GM18867 (cell line): ENCODE measurements around the gene SUMO2.

Experiments used
- ATAC-seq: cut with Tn5 transposase; IDR thresholded peaks from one replicate; pipeline ENCODE4 v1.9.1; 2021; ENCODE audit warnings: mild to moderate bottlenecking, moderate library complexity; ENCODE audit not compliant: unreplicated experiment

The SUMO2 gene

DNA sequence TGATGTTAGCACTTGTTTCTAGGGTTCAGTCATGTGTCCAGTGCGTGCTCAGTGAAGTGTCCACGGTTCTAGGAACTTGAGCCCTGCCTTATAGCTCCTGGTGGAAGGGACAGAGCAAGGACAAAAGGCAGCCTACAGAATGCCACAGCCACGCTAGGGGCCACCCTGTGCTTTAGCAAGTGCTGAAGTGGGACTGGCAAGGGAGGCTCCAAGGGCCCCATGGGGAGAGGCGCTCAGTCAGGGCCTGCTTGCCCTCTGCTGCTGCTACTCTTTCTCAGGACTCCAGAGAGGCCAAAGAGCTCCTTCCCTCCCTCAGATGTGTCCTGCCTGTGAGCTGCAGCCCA is 58.0 kb downstream of the SUMO2 start:
- ATAC-seq, result no peak

DNA sequence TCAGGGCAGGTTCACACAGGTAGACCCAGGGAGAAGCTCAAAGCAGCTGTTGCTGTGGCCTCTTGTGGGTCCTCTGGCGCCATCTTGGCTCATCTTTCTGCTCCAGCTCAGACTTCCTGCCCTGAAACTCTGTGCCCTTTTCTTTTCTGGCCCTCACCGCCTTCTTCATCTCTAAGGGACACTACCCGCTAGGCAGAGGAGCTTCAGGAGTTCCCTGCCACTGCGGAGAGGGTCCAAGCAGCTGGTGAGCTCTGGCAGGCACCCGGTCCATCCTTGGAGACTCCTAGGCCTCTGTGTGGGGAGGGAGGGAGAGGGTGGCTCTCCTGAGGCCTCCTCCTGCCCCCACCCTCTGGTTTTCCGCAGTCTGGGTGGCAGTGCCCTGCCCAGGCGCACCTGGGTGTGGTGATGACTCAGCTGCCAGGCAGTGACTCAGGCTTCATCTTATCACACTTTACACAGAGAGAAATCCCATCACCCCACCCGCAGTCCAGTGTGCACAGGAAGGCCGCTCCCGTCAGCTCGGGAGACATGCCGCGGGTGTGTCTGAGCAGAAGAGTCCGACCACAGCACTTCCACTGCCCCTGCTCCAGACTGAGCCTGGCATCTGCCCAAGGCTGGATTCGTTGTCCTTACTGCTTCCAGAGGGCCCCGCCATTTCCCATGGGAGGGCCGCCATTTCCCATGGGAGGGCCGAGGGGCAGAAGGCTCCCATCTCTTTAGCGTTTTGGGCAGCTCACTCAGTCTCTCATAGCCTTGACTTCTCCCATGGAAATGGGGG is 58.5 kb downstream of the SUMO2 start:
- no peak for ATAC-seq

DNA sequence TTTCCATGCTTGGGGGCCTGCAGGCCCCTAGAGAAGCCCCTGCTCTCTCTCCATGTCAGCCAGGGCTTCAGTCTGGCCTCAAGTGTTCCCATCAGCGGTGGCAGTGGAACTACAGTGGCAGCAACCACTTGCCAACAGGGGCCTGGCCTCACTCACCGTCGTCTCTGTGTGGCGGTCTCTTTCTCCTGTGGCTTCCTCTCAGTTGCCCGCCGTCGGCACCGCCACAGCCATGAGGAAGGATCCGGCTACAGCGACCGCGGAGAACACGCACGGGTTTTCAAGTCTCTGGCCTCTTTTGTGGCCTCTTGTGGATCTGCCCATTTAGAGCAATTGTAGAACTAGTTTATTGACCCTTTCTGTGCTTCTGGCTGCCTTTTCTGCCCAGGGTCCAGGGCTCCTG is 64.5 kb downstream of the SUMO2 start:
- no peak for ATAC-seq

DNA sequence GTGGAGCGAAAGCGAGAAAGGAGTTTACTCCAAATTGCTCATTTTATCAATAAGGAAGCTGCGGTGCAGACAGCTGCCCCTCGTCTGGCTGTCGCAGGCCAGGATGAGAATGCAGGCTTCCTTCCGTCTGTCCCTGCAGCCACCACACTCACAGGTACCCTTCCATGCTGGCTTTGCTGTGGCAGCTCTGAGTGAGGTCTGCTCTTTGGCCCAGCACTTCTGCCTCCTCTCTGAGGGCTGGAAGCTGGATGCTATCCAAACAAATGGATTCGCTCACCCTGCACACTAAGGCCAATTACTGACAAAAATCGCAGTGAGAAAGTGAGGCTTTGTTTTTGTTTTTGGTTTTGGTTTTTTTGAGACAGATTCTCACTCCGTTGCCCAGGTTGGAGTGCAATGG is 66.0 kb downstream of the SUMO2 start:
- ATAC-seq, result no peak
